Left renal cortex interstitium (tissue), 4 donors: ENCODE measurements around the gene FNBP1. TPM values are rescaled to one million over a fixed set of nuclear protein-coding genes. Genes with fewer than 3 reads are reported as not detected.
"Not testable (repeated sequence)": the region's sequence is repeated elsewhere in the genome, so short reads cannot be mapped to it uniquely, and the experiment has no call there.

ENCODE experiments used
- DNase-seq, 4 donors: peaks; one replicate each; pipeline ENCODE4 v3.0.0-alpha.2; 2013; ENCODE audit warnings: low read depth in 4 of 4, low spot score in 2 of 4, missing footprints in 1 of 4
- polyA plus RNA-seq, 4 donors: library from polyadenylated mRNA; unstranded; fragments of 120-200 nt; gene quantifications; one replicate each; pipeline ENCODE4 v1.2.1, GENCODE V29; 2013; ENCODE audit not compliant: insufficient read length in 4 of 4

FNBP1 gene
- polyA plus RNA-seq, 4 donors = 37.8 to 51.8 (median 46.6) TPM

DNA sequence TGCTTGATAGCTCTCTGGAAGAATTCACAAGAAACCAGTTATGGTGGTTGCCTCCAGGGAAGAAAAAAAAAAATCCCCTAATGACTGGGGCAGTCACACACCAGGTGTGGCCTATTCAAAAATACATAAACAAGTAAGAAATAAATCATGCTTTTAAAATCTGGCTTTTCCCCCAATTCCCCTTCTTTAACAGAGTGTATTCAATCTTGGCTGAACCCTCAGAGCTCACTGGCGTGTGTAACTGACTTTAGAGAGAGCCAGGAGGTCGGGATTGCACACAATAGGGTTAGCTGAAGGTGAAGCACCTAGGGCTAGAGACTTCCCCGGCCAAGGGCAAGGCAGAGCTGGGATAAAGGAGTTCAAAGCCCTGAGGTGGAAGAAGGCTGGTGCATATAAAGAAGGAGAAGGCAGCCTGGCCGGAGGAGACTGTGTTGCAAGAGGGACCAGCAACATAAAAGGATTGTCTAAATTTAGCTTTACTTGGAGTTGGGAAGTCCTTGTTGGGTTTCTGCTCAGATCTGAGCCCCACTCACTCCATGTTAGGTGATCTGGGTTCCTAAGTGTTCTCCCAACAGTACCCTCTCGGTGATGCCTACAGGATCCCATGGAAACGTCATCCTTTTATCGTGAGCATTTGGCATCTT is 19.7 kb downstream of the FNBP1 start:
- DNase-seq = no peak

DNA sequence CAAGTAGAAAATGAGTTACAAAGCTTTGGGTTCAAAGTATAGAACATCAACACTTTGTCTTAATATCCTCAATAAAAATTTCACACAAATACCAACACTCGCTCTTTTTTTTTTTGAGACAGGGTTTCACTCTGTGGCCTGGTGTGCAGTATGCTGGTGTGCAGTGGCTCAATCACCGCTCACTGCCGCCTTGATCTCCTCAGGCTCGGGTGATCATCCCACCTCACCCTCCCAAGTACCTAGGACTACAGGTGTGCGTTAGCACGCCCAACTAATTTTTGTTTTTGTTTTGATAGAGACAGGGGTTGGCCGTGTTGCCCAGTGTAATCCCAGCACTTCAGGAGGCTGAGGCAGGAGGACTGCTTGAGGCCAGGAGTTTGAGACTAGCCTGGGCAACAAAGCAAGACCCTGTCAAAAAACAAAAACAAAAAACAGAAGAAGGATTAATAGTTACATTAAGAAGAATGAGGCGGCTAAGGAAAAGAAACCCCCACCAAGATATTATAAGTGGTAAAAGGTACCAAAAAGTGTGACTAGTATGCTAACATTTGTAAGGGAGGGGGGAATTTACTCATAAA is 20.3 kb downstream of the FNBP1 start:
- DNase-seq = no peak

- DNase-seq = not testable (repeated sequence)
These were observed 21.1 kb downstream of the FNBP1 start for GRCh38 chr9:130021842-130022241.

- DNase-seq = no peak
These were observed 21.9 kb downstream of the FNBP1 start for GRCh38 chr9:130021123-130021522.

DNA sequence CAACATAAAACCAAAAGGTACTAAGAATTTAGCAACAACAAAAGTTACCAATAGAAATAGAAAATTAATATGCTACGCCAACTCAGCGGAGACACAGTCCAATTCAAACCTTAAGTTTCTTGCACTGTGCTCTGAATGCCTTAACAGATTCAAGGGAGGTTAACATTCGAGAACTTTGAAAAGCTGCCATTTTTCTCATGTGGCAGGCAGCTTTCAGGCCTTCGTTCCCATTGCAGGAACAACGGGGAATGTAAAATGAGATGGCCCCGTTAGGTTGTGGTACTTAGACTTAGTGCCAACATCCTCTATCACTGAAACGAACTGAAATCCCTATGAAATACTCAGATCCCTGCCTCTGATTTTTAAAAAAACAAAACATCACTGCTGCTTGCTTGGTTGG is 22.4 kb downstream of the FNBP1 start:
- no peak for DNase-seq

DNA sequence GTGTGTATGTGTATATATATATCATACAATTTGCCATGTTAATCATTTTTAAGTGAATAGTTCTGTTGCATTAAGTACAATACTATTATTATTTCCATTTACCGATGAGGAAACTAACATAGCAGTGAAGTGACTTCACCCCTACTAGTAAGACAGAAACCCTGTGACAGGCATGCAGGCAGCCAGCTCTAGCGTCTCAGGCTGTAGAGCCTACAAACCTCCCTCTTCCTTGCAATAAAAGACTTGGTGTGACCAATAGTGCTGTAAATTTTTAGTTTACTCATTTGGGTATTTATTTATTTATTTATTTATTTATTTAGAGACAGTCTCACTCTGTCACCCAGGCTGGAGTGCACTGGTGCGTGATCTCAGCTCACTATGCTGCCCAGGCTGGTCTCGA is 24.7 kb downstream of the FNBP1 start:
- DNase-seq = no peak

DNA sequence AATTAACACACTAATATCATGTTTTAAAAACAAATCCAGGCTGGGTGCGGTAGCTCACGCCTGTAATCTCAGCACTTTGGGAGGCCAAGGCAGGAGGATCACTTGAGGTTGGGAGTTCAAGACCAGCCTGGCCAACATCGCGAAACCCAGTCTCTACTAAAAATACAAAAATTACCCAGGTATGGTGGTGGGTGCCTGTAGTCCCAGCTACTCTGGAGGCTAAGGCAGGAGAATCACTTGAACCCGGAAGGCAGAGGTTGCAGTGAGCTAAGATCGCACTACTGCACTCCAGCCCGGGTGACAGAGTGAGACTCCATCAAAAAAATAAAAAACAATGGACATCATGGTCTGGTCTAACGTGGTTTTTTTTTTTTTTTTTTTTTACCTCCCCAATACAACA is 25.5 kb downstream of the FNBP1 start:
- not testable (repeated sequence) for DNase-seq

GRCh38 chr9:130017076-130017475 is 25.9 kb downstream of the FNBP1 start:
- DNase-seq = no peak

- no peak for DNase-seq
These were observed 27.5 kb downstream of the FNBP1 start for GRCh38 chr9:130015353-130016019.

- DNase-seq = no peak
These were observed 29.7 kb downstream of the FNBP1 start for GRCh38 chr9:130013326-130013725.

GRCh38 chr9:130010151-130010988 is 32.6 kb downstream of the FNBP1 start:
- no peak for DNase-seq

GRCh38 chr9:130009546-130009945 is 33.4 kb downstream of the FNBP1 start:
- not testable (repeated sequence) for DNase-seq

- DNase-seq = no peak
These were observed 34.5 kb downstream of the FNBP1 start for GRCh38 chr9:130008538-130008937.

DNA sequence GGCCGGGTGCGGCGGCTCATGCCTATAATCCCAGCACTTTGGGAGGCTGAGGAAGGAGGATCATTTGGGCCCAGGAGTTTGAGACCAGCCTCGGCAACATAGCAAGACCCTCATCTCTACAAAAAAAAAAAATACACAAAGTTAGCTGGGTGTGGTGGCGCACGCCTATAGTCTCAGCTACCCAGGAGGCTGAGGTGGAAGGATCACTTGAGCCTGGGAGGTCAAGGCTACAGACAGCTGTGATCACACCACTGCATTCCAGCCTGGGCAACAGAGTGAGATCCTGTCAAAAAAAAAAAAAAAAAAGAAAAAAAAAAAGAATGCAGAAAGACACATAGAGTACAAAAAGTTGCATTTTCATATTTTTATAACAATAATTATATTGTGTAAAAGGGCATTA is 36.0 kb downstream of the FNBP1 start:
- not testable (repeated sequence) for DNase-seq

- DNase-seq = no peak
These were observed 38.9 kb downstream of the FNBP1 start for GRCh38 chr9:130003943-130004552.

DNA sequence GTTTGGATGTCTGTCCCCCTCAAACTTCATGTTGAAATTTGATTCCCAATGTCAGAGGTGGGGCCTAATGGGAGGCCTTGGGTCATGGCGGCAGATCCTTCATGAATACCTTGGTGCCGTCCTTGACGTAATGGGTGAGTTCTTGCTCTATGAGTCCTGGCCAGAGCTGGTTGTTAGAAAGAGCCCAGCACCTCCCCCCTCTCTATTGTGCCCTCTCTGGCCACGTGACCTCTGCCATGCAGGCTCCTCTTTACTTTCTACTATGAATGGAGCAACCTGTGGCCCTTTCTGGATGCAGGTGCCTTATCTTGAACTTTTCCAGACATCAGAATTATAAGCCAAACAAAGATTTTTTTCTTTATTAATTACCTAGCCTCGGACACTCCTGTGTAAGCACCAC is 40.7 kb downstream of the FNBP1 start:
- DNase-seq = no peak

- DNase-seq = no peak
These were observed 41.8 kb downstream of the FNBP1 start for GRCh38 chr9:130001190-130001589.

DNA sequence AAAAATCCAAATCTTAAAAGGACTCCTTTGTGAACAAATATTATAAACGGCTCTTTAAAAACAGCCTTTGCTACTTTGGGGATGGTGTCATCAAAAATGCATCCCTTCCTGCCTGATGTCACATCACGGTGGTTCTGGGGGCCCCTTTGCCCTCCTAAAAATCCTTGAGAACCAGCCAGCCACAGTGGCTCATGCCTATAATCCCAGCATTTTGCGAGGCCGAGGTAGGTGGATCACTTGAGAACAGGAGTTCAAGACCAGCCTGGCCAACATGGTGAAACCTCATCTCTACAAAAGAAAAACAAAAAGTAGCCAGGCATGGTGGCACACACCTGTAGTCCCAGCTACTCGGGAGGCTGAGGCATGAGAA is 43.9 kb downstream of the FNBP1 start:
- no peak for DNase-seq

DNA sequence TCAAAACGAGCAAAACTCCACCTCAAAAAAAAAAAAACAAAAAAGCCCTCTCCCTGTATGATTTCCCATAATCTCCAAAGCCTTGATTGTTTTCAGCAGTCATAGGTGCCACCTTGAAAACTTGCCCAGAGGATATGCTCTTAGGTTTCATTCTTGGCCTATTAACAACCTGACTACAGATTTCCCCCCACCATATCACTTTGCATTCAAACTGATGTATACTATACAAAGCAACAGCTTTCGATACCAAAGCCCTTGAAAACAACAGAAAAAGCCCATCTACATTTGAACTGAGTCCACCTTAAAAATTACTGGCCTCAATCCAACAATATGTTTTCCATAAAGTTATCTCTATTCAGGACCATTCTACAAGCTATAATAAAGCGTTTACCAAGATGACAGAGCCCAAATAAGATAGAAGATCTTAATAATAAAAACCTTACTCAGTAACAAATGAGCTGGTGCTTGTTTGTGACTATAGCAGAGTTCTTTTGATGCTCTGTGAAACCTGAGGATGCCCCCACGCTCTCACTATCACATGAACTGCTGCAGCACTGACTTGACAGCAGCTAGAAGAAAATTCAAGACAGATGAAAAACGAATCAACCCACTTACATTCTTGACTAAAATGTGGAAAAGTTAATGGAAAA is 44.4 kb downstream of the FNBP1 start:
- DNase-seq = no peak

DNA sequence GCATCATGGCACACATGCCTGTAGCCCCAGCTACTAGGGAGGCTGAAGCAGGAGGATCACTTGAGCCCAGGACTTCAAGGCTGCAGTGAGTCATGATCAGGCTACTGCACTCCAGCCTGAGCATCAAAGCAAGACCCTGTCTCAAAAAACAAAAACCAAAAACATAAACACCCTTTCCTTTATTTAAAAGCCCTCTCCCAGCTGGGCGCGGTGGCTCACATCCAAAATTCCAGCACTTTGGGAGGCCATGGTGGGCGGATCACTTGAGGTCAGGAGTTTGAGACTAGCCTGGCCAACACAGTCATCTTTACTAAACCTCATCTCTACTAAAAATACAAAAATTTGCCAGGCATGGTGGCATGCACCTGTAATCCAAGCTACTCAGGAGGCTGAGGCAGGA is 45.3 kb downstream of the FNBP1 start:
- not testable (repeated sequence) for DNase-seq
